Ecto neural progenitor cell (in vitro differentiated cells): ENCODE data around the gene TMEM130.

ENCODE experiments used
- DNase-seq: peaks from one replicate; pipeline ENCODE4 v3.0.0-alpha.2; 2018; ENCODE audit warnings: low spot score

Gene TMEM130, protein sequence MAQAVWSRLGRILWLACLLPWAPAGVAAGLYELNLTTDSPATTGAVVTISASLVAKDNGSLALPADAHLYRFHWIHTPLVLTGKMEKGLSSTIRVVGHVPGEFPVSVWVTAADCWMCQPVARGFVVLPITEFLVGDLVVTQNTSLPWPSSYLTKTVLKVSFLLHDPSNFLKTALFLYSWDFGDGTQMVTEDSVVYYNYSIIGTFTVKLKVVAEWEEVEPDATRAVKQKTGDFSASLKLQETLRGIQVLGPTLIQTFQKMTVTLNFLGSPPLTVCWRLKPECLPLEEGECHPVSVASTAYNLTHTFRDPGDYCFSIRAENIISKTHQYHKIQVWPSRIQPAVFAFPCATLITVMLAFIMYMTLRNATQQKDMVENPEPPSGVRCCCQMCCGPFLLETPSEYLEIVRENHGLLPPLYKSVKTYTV

DNA sequence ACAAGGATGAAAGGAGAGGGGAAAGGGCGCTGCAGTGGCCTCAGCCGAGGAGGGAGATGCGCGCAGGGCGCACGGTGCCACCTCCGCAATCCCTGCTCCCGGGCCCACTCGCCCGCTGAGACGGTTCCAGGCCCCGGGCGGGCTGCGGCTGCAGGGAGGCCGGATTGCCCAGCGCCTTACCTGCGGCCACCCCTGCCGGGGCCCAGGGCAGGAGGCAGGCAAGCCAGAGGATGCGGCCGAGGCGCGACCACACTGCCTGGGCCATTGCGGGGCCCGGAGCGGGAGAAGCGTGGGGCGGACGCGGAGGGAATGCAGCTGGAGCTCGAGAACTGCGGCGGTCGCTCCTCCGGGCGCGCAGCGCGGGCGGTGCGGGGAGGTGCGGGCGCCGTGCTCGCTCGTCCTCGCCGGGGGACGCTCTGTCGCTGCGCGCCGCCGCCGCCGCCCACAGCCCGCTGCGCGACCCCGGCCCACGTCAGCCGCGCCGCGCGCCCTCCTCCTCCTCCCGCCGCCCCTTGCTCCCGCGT is at the start of gene TMEM130:
Gene TMEM130, minus strand, starts transcription at position 418 of the 524 bp plus-strand sequence. Its CDS starts 153 bp downstream, at position 265.
- DNase-seq = peak; percentile 71

DNA sequence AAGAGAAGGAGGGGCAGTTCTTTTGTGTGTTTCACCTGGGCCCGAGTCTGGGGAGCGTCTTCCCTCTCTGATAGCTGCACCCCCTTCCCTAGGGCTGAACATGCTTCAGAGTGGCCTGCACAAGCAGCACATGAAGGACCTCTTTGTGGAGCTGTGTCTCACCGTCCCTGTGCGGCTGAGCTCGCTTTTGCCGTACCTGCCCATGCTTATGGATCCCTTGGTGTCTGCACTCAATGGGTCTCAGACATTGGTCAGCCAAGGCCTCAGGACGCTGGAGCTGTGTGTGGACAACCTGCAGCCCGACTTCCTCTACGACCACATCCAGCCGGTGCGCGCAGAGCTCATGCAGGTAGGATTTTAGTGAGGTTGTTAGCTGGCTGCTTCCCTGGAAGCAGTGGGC is 47.5 kb upstream of the TMEM130 start:
- DNase-seq = no peak

GRCh38 chr7:98913612-98914011 is 43.8 kb upstream of the TMEM130 start:
- no peak for DNase-seq

DNA sequence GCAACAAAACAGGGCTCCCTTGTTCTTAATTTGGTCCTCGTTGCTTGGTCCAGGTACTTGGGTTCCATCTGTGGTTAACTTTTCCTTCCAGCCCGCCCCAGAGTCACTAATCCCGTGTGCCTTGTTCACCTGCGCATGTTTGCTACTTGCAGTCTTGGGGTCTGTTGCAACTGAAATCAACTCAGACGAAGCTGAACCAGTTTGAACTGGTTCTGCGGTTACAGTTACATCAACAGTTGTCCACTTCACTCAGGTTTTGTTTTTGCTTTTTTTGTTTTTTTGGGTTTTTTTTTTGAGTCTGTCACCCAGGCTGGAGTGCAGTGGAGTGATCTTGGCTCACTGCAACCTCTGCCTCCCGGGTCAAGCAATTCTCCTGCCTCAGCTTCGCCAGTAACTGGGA is 43.2 kb upstream of the TMEM130 start:
- no peak for DNase-seq

- DNase-seq = no peak
Measured at GRCh38 chr7:98911916-98912315, 42.1 kb upstream of the TMEM130 start.

DNA sequence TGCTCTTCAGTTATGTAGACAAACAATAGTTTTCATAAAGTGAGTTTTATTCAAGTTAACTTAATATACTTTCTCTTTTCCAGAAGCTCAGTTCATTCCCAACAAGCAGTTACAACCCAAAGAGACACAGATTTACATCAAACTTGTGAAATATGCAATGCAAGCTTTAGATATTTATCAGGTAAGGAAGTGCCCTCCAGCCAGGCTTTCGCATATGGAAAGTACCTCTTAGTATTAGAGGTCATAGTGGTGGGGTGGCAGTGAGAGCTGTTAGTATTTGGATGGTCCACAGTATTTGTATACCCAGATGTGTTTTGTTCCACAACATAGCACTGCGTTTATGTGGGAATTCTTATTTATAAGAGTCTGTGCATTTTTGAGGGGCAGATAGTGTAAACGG is 40.6 kb upstream of the TMEM130 start:
- no peak for DNase-seq

DNA sequence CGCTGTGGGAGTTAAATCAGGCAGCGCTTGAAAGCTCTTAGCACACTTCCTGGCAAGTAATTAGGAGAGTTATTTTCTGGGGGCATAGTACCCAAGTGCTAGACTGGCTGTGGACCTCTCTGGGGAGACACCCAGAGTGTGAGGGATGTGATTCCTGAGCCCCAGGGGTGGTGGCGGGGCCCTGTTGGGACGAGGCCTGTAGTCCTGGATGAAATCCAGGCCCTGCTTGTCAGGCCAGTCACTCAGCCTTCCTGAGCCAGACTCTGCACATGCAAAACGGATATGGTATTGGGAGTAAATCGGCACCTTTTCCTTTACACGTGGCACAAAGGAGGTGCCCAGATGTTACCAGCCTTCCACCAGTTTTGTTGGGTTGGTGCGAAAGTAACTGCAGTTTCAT is 39.7 kb upstream of the TMEM130 start:
- DNase-seq = no peak

GRCh38 chr7:98908585-98908984 is 38.8 kb upstream of the TMEM130 start:
- DNase-seq = no peak

- DNase-seq = no peak
Measured at GRCh38 chr7:98907570-98907969, 37.8 kb upstream of the TMEM130 start.

DNA sequence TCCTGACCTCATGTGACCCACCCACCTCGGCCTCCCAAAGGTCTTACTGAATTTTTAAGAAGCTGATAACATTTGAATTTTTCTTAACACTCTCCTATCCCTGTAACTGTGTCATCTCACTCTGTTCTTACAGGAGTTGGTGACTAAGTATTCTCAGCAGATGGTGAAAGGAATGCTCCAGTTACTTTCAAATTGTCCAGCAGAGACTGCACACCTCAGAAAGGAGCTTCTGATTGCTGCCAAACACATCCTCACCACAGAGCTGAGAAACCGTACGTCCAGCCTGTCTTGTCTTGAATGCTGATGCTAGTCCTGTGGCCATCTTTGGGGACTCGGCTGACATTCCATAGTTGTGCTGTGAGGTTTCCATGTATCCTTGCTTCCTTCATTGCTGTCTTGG is 33.4 kb upstream of the TMEM130 start:
- DNase-seq = no peak

GRCh38 chr7:98902523-98902922 is 32.7 kb upstream of the TMEM130 start:
- no peak for DNase-seq

- DNase-seq = no peak
Measured at GRCh38 chr7:98900815-98901214, 31.0 kb upstream of the TMEM130 start.

- DNase-seq = no peak
Measured at GRCh38 chr7:98899816-98900215, 30.0 kb upstream of the TMEM130 start.

- no peak for DNase-seq
Measured at GRCh38 chr7:98892609-98893008, 22.8 kb upstream of the TMEM130 start.

DNA sequence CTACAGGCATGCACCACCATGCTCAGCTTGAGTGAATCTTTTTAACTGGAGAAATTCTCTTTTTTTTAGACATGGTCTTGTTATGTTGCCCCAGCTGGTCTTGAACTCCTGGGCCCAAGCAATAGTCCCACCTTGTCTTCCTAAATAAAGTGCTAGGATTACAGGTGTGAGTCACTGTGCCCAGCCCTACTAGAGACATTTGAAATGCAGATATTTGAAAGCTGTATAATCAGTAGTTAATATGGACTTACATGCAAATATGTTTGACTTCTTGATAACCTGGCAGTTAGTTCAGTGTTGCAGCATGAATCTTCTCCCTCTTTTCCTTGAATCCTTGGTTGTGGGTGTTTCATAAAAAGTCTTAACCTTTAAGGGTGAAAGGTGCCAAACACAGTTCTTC is 17.2 kb upstream of the TMEM130 start:
- no peak for DNase-seq

GRCh38 chr7:98884416-98884815 is 14.6 kb upstream of the TMEM130 start:
- no peak for DNase-seq

GRCh38 chr7:98881561-98882315 is 11.9 kb upstream of the TMEM130 start:
- DNase-seq = no peak

GRCh38 chr7:98880485-98880884 is 10.7 kb upstream of the TMEM130 start:
- no peak for DNase-seq

DNA sequence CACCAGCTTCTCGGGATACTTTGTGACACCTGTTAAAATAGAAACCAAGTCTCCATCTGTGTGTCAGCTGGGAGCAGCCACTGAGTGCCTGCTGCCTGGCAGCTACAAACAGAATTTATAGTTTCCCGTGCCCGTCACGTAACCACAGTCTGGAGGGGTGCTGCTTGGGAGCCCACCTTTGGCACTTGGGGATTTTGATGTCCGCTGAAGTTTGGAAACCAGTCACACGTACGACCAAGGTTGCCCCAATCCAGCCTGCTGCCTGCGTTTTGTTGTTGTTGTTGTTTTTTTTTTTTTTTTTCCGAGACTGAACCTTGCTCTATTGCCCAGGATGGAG is 10.1 kb upstream of the TMEM130 start:
- DNase-seq = no peak

DNA sequence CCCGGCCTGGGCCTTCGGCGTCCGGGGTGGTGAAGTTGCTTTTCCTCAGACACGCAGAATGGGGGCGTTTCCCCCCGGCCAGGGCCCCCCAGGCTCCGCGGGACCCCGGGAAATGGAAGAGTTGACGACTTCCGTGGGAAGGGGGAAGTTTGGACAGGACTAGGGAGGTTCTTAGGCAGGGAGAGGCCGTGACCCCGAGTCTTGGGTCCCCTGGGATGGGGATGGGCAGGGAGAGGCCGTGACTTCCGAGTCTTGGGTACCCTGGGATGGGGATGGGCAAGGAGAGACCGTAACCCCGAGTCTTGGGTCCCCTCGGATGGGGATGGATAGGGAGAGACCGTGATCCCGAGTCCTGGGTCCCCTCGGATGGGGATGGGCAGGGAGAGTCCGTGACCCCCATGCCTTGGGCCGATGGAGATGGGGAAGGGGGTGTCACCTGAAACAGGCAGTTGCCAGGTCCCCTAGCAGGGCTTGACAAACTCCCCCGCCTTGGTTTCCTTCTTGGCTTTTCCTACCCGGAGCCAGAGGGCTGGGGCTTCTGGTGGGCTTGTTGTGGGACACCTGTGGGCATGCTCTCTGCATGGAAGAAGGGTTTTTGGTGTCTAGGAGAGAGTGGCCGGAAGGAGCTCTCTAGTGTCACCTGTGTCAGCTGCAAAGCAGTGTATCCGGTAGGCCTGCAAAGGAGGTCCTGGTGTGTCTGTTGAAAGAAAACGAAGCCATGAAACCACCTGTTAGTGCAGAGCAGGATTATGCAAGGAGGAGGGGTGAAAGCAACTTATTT is 9.6 kb upstream of the TMEM130 start:
- DNase-seq = no peak

DNA sequence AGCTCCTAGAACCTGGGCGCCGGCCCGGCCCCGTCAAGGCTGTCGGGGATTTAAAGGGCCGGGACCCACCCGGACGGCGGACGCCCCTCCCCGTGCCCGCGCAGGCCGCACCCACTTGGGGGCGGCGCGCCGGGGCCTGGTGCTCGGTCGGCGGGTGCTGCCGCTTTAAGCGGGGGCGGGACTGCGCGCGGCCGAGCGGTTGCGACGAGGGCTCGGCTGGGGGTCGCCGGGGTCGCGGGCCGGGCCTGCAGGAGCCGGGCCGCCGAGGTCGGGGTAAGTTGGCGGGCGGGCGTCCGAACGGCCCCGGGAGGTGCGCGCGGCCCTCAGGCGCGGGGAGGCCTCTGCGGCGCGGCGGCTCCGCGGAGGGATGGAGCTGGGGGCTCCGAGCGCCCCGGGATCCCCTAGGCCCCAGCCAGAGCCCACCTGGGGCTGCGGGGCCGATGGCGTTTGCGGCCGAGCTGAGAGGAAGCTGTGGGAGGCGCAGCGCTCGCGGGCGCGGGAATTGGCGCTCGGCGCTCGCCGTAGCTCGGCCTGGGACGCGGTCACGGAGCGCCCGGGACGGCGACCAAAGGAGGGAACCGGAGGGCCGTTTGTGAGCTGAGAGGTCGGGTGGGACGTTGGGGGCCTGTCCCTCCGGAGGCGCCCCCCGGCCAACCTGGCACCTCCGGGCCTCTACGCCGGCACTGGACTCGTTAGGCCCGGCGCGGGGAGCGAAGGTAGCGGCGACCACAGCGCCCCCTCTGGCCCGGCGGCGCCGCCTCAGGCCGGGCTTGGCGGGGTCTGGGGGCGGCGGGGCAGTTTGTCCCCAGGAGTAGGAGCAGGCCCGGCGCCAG is 8.8 kb upstream of the TMEM130 start, which contains the start of gene TRRAP:
Gene TRRAP, plus strand, starts transcription at position 168 of the 833 bp plus-strand sequence. CDS start 2,619 bp downstream, outside the sequence.
- peak; percentile 90 for DNase-seq
